Activated naive CD8-positive, alpha-beta T cell (primary cell): ENCODE measurements around the gene KCNK10.
"Not testable (repeated sequence)": the region's sequence is repeated elsewhere in the genome, so short reads cannot be mapped to it uniquely, and the experiment has no call there.

Experiments used
- H3K27ac Mint-ChIP-seq: one replicate; pipeline ENCODE4 v1.8.0; 2021; ENCODE audit warnings: mixed read lengths
- H3K27me3 Mint-ChIP-seq: one replicate; pipeline ENCODE4 v1.8.0; 2021; ENCODE audit warnings: mixed read lengths
- H3K36me3 Mint-ChIP-seq: one replicate; pipeline ENCODE4 v1.8.0; 2021; ENCODE audit warnings: mixed read lengths
- H3K4me1 Mint-ChIP-seq: one replicate; pipeline ENCODE4 v1.8.0; 2021; ENCODE audit warnings: low read depth, mixed read lengths
- H3K4me3 Mint-ChIP-seq: one replicate; pipeline ENCODE4 v1.8.0; 2021; ENCODE audit warnings: mild to moderate bottlenecking, mixed read lengths
- H3K9me3 Mint-ChIP-seq: one replicate; pipeline ENCODE4 v1.8.0; 2021; ENCODE audit warnings: low read depth, mixed read lengths

KCNK10 gene

DNA sequence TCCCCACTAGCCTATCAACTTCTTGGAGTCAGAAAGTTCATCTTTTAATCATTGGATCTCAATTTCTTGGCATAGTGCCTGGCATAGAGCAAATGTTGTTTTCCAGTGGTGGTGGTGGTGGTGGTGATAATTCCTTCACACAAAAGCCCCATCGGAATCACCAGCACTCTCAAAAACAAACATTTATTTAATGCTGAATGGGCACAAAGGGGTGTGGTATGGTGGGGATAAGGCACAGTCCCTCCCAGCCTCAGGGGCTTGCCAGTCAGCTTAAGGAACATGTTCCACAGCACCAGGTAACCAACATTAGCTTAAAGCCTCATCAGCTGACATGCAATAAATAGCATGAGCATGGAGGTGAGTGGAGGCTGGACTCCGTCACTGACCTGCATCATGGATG, 56.6 kb downstream of the KCNK10 start:
- Mint-ChIP-seq H3K4me1 (no peaks in the 10 kb centered on the region), H3K27ac (no peak overlapping the region), H3K27me3 (peaks cover 13% of the 10 kb centered on the region), H3K9me3 (no peaks in the 10 kb centered on the region), H3K36me3 (no peaks in the 10 kb centered on the region), H3K4me3 (no peak overlapping the region)

DNA sequence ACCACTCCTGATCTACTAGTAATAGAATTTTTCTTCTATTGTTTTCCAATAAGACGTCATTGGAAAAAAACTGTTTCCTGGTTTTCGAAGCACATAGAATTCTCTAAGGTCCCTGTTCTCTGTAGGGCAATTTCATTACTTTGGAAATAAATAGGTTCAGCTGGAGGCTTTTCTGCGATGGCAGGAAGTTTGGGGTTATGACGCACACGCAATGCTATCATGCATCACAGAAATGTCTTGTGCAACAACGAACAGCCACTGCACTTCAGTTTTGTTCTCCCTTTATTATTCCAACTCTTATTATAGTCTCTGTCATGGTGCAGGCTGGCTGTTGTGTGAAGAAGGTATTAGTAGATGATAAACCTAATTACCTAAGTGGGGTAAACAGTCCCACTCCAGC, 59.0 kb downstream of the KCNK10 start:
- H3K36me3 Mint-ChIP-seq, result no peaks in the 10 kb centered on the region
- H3K9me3 Mint-ChIP-seq, result no peaks in the 10 kb centered on the region
- H3K27ac Mint-ChIP-seq, result no peak overlapping the region
- no peak overlapping the region for H3K4me3 Mint-ChIP-seq
- H3K27me3 Mint-ChIP-seq, result peaks cover 13% of the 10 kb centered on the region
- H3K4me1 Mint-ChIP-seq, result no peaks in the 10 kb centered on the region

DNA sequence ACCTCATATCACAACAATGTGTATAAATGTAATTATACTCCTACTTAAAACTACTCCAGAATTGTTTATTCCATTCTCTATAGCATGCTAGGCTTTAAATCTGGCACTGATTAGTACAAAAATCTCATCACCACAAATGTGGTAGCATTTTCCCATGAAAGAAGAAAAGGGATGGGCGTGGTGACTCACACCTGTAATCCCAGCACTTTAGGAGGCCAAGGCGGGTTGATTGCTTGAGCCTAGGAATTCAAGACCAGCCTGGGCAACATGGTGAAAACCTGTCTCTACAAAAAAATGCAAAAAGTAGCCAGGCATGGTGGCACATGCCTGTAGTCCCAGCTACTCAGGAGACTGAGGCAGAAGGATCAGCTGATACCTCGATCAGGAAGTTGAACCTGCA, 61.8 kb downstream of the KCNK10 start:
- H3K27ac Mint-ChIP-seq, H3K4me1 Mint-ChIP-seq, H3K4me3 Mint-ChIP-seq, H3K36me3 Mint-ChIP-seq, H3K9me3 Mint-ChIP-seq: not testable (repeated sequence)
- H3K27me3 Mint-ChIP-seq, result peaks cover 15% of the 10 kb centered on the region

DNA sequence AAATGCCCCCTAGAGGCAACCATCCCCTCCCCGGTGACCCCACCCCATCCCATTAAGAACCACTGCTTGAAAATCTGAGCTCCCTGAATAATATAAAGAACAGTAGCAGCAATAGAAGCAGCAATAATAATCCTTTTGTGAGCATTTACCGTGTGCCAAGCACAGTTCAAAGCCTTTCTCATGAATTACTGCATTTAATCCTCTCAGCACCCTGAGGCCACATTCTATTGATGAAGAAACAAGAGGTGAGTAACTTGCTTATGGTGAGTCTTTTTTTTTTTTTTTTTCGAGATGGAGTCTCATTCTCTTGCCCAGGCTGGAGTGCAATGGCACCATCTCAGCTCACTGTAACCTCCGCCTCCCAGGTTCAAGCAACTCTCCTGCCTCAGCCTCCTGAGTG, 65.0 kb downstream of the KCNK10 start:
- Mint-ChIP-seq H3K36me3 (no peaks in the 10 kb centered on the region), H3K9me3 (no peaks in the 10 kb centered on the region), H3K4me3 (no peak overlapping the region), H3K27me3 (peaks cover 15% of the 10 kb centered on the region), H3K4me1 (no peaks in the 10 kb centered on the region), H3K27ac (no peak overlapping the region)

DNA sequence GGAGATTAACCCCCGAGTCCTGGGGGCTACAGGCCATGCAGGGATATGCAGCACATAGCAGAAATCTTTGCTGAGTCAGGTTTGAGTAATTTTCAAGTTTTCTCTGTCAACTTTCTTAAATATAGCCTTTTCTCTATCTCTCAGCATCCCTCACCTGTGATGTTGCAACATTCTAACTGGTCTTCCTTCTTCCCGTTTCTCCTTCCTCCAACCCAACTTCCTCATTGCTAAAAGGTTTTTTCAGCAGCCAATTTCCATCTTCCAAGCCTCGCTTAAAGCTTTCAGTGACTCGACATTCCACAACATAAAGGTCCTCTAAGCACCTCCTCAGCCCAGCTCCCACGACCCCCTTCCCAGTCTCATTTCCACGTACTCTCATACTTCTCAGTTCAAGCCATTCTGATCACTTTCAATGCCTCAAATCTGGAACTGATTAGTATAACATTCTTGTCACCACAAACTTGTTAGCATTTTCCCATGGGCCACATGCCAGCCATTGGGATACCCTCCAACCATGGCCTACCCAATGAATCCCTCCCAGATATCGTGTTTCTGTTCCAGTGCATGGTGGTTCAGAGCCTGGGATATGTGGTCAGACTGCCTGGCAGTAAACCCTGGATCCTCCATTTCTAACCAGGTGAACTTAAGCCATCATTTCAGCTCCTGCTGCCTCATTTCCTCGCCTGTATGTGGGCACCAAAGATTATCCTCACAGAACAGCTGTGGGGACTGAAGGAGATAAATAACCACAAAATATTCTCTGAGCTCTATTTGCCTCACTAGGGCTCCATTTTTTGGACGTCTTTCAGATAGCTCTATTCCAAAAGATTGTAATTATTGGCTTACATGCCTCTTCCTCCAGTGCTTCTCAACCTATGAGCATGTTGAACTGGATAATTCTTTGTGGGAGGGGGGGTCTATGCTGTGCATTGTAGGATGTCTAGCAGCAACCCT, 65.8 kb downstream of the KCNK10 start:
- Mint-ChIP-seq H3K27ac (no peak overlapping the region), H3K4me3 (no peak overlapping the region), H3K36me3 (no peaks in the 10 kb centered on the region), H3K9me3 (no peaks in the 10 kb centered on the region), H3K4me1 (no peaks in the 10 kb centered on the region), H3K27me3 (peaks cover 10% of the 10 kb centered on the region)

DNA sequence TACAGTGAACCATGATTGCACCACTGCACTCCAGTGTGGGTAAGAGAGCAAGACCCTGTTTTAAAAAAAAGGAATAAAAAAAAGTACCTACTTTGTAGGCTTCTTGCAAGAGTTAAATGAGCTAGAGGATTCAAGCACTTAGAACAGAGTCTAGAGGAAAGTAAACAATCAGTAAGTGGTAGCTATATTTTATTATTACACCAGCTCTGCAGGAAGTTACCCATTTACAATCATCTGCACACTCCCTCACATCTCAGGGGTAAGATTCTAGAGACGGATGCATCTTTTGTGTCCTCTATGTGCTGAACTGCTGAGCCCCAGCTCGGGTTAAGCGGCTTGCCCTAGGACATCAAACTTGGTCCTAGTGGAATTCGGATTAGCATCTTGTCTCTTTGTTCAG, 67.3 kb downstream of the KCNK10 start:
- no peaks in the 10 kb centered on the region for H3K4me1 Mint-ChIP-seq

DNA sequence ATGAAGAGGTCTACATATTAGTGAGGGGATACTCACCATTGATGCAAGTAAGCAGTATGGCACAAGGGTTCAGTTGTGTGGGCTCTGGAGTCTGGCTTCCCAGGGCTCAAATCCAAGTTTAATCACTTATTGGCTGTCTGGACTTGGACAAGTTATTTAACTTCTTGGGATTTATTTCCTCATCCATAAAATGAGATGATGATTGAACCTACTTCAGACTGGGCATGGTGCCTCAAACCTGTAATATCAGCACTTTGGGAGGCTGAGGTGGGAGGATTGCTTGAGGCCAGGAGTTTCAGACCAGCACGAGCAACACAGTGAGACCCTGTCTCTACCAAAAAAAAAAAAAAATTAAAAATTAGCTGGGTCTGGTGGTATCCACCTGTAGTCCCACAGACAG, 67.9 kb downstream of the KCNK10 start:
- H3K9me3 Mint-ChIP-seq, result no peaks in the 10 kb centered on the region
- H3K4me3 Mint-ChIP-seq, result no peak overlapping the region
- no peaks in the 10 kb centered on the region for H3K4me1 Mint-ChIP-seq

More for the DNA sequence above, 67.3 kb downstream of the KCNK10 start:
- Mint-ChIP-seq H3K36me3 (no peaks in the 10 kb centered on the region), H3K27ac (no peak overlapping the region), H3K4me3 (no peak overlapping the region), H3K9me3 (no peaks in the 10 kb centered on the region), H3K27me3 (peaks cover 5% of the 10 kb centered on the region)

DNA sequence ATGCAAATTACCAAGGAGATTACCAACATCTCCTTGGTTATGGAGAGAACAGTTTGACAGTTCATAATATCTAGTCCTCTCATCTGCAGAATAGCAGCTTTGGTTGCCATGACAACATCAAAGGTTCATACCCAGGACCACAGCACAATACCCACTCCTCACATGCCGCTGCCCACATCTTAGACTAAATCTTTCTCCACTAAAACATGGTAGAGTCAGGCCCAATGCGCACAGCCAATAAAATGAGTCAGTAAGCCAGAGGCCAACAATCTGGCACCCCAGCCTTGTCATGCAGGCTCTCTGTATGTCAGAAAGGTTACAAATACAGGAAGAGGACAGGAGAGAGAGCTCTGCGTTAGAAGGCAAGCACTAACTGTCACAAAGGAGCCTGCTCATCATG, 70.6 kb downstream of the KCNK10 start:
- H3K27me3 Mint-ChIP-seq, result peaks cover 6% of the 10 kb centered on the region
- no peaks in the 10 kb centered on the region for H3K36me3 Mint-ChIP-seq
- H3K4me1 Mint-ChIP-seq, result no peaks in the 10 kb centered on the region
- H3K9me3 Mint-ChIP-seq, result no peaks in the 10 kb centered on the region
- no peak overlapping the region for H3K4me3 Mint-ChIP-seq
- no peak overlapping the region for H3K27ac Mint-ChIP-seq

More for the DNA sequence above, 67.9 kb downstream of the KCNK10 start:
- no peak overlapping the region for H3K27ac Mint-ChIP-seq
- peaks cover 4% of the 10 kb centered on the region for H3K27me3 Mint-ChIP-seq
- no peaks in the 10 kb centered on the region for H3K36me3 Mint-ChIP-seq

DNA sequence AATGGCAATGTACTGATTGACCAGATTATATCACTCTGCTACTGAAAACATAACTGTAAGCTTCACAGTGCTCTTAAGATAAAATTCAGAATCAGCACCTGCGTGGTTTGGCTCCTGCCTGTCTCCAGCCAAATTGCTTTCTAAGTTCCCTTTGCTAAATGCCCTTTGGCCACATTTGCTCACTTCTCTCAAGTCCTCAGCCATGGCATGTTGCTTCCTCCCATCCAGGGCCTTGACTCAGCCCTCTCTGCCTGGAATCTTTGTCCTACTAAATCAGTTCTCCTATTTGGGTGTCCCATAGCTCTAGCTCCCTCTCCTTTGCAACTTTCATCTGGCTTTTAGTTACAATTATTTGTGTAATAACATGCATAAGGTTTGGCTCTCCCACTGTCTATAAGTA, 71.4 kb downstream of the KCNK10 start:
- Mint-ChIP-seq H3K36me3 (no peaks in the 10 kb centered on the region), H3K27ac (no peak overlapping the region), H3K4me1 (no peaks in the 10 kb centered on the region), H3K27me3 (peaks cover 4% of the 10 kb centered on the region), H3K9me3 (no peaks in the 10 kb centered on the region), H3K4me3 (no peak overlapping the region)

DNA sequence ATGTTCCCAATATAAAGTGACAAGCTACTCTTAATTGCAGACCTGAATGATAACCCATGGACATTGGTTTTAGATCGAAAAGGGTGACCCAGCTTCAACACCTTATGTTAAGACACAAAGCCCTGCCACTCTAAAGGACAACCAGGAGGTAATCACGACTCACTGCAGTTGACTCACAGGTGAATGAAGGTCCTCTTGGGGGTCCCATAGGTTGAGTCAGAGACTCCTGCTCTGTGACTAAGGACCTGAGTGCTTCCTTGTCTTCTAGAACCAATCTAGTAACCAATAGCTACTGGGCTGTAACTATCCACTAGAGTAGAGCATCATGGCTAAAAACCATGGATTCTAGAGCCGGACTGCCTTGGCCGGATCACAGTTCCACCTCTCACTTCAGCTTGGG, 73.8 kb downstream of the KCNK10 start:
- Mint-ChIP-seq H3K36me3 (no peaks in the 10 kb centered on the region), H3K27ac (no peak overlapping the region), H3K4me1 (no peaks in the 10 kb centered on the region), H3K9me3 (no peaks in the 10 kb centered on the region), H3K27me3 (peaks cover 11% of the 10 kb centered on the region), H3K4me3 (no peak overlapping the region)

DNA sequence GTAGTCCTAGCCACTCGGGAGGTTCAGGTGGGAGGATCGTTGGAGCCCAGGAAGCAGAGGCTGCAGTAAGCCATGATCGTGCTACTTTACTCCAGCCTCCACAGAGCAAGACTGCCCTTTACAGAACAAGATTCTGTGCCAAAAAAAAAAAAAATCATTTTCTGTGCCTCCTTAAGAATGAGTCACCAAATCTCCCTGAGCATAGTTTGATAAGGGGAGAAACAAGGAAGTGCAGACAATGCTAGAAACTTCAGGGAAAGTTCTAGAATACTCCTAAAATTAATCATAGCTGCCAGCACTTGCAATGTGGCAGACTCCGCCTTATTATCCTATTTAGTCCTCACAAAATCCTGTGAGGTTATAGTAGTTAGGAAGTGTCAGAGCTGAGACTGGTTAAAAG, 74.5 kb downstream of the KCNK10 start:
- Mint-ChIP-seq H3K27ac (no peak overlapping the region), H3K36me3 (no peaks in the 10 kb centered on the region), H3K4me3 (no peak overlapping the region), H3K27me3 (peaks cover 11% of the 10 kb centered on the region), H3K4me1 (no peaks in the 10 kb centered on the region), H3K9me3 (no peaks in the 10 kb centered on the region)

DNA sequence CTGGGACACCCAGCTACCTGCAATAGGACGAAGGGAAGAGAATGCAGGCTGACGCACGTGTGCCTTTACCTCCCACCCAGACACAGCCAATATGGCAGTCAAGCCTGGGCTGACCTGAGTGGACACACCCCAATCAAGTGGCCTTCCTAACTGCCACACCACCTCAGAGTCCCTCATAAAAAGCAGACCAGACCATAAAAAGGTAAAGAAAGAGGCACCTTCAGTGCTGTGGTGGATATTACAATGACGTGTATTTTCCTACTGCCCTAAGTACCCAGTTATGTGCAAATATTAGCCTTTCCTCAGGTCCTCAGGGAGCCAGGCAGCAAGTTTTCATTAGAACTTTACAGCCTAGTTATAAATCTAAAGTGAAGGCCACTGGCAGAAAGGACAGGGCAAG, 75.8 kb downstream of the KCNK10 start:
- H3K9me3 Mint-ChIP-seq, result no peaks in the 10 kb centered on the region
- no peaks in the 10 kb centered on the region for H3K36me3 Mint-ChIP-seq
- no peak overlapping the region for H3K4me3 Mint-ChIP-seq
- no peak overlapping the region for H3K27ac Mint-ChIP-seq
- H3K4me1 Mint-ChIP-seq, result no peaks in the 10 kb centered on the region
- H3K27me3 Mint-ChIP-seq, result peaks cover 12% of the 10 kb centered on the region

DNA sequence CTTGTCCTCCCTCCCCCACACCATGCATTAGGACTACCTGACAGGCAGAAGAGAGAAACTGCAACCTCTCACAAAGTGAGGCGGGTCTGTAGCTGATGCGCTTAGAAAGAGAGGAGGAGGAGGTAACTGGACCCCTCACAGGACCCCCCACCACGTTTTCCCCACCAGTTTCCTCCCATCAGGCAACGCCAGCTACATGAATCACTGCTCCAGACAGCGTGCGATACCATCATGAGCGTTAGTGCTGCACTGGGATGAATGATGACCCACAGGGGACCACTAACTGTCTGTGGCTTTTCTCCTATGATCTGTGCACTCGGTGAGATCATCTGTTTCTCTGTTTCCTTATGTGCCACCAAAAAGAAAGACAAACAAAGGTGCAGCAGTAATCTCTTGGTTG, 77.7 kb downstream of the KCNK10 start:
- H3K27me3 Mint-ChIP-seq, result peaks cover 18% of the 10 kb centered on the region
- no peaks in the 10 kb centered on the region for H3K9me3 Mint-ChIP-seq
- H3K27ac Mint-ChIP-seq, result no peak overlapping the region

DNA sequence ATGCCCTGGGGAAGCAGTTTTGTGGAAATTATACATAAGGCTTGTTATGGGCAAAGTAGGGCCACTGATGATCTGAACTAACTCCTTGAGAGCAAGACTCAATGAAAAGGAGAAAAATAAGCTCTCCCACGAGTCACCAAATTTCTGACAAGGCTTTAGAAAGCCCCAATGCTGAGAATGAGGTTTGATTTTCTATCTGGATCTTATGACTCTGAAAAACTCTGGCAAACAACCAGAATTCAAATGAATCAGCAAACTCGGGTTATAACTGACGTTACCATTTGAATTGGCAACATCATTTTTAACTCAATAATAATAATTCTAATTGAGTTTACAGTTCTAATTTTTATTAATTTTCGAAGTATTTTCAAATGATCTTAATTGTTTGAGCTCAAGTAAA, 79.1 kb downstream of the KCNK10 start:
- no peak overlapping the region for H3K27ac Mint-ChIP-seq
- H3K27me3 Mint-ChIP-seq, result peaks cover 21% of the 10 kb centered on the region
- no peaks in the 10 kb centered on the region for H3K9me3 Mint-ChIP-seq

More for the DNA sequence above, 77.7 kb downstream of the KCNK10 start:
- H3K4me1 Mint-ChIP-seq, result no peaks in the 10 kb centered on the region
- H3K36me3 Mint-ChIP-seq, result no peaks in the 10 kb centered on the region
- no peak overlapping the region for H3K4me3 Mint-ChIP-seq

DNA sequence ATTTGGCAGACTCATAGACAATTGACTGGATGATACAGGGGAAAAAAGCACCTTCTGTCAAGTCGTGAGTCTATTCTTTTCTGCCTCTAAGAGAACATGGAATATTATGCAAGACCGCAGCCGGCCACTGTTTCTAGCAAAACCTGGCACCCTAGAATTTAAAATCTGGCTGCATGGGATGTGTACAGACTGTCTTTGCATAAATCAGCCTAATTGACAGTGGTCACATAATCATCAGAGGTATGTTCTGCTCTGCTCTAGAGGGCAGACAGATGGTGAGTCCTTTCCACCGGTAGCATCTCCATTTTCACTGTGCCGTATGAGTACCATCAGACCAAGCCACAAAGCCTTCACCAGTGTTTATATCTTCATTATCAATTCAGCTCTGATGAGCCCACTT, 80.6 kb downstream of the KCNK10 start:
- Mint-ChIP-seq H3K36me3 (no peaks in the 10 kb centered on the region), H3K4me3 (no peak overlapping the region), H3K27ac (no peak overlapping the region), H3K4me1 (no peaks in the 10 kb centered on the region), H3K27me3 (peaks cover 20% of the 10 kb centered on the region), H3K9me3 (no peaks in the 10 kb centered on the region)

More for the DNA sequence above, 79.1 kb downstream of the KCNK10 start:
- no peaks in the 10 kb centered on the region for H3K36me3 Mint-ChIP-seq
- no peaks in the 10 kb centered on the region for H3K4me1 Mint-ChIP-seq
- no peak overlapping the region for H3K4me3 Mint-ChIP-seq

DNA sequence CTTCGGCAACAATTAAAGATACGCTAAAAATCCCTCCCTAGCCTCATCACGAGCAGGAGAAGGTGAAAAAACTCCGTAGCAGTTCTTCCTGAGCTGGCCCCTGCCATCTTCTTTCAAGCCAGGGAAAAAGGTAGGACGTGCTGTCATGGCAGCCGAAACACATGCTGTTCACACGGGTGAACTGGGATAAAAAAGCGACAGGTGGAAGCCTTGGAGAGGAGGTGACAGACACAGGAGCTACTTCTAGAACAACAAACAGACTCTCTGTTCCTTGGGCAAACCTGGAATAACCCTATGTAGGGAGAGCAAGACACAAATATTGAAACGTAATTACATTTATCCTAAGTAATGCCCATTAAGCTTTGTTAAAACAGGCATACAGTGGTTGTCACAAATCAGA, 81.3 kb downstream of the KCNK10 start:
- peaks cover 20% of the 10 kb centered on the region for H3K27me3 Mint-ChIP-seq
- H3K4me3 Mint-ChIP-seq, result no peak overlapping the region
- H3K27ac Mint-ChIP-seq, result no peak overlapping the region
- H3K36me3 Mint-ChIP-seq, result no peaks in the 10 kb centered on the region
- H3K4me1 Mint-ChIP-seq, result no peaks in the 10 kb centered on the region
- H3K9me3 Mint-ChIP-seq, result no peaks in the 10 kb centered on the region
